ENCODE measurements around the gene PUM1. TPM values are rescaled to one million over a fixed set of nuclear protein-coding genes. Genes with fewer than 3 reads are reported as not detected.

The PUM1 gene
- total RNA-seq, 4 donors from 2014 or later, result 75.1 to 104 (median 86.4) TPM

- no peak for TF ChIP-seq CTCF (IDR thresholded peaks at IDR 0.05; ENCODE audit: low read depth)
Observed at GRCh38 chr1:30948278-30948677, 117.2 kb downstream of the PUM1 start.

GRCh38 chr1:30947212-30947611 lies 118.3 kb downstream of the PUM1 start:
- TF ChIP-seq CTCF (IDR thresholded peaks at IDR 0.05; ENCODE audit: low read depth), result no peak

- no peak for TF ChIP-seq CTCF (IDR thresholded peaks at IDR 0.05; ENCODE audit: low read depth)
Observed at GRCh38 chr1:30942326-30942963, 123.1 kb downstream of the PUM1 start.

GRCh38 chr1:30940541-30940940 lies 125.0 kb downstream of the PUM1 start:
- TF ChIP-seq CTCF (IDR thresholded peaks at IDR 0.05; ENCODE audit: low read depth), result no peak

- TF ChIP-seq CTCF (IDR thresholded peaks at IDR 0.05; ENCODE audit: low read depth), result no peak
Observed at GRCh38 chr1:30936541-30937171, 128.9 kb downstream of the PUM1 start.

GRCh38 chr1:30934613-30935012 lies 130.9 kb downstream of the PUM1 start:
- no peak for TF ChIP-seq CTCF (IDR thresholded peaks at IDR 0.05; ENCODE audit: low read depth)

- no peak for TF ChIP-seq CTCF (IDR thresholded peaks at IDR 0.05; ENCODE audit: low read depth)
Observed at GRCh38 chr1:30933874-30934252, 131.7 kb downstream of the PUM1 start.

Data from subcutaneous adipose tissue (tissue), 4 donors.